HepG2 (cell line): ENCODE results near the gene ZNF548. TPM values are rescaled to one million over a fixed set of nuclear protein-coding genes. Genes with fewer than 3 reads are reported as not detected.

ENCODE experiments used
- CC2D1A ChIP-seq: sonication (generic); formaldehyde crosslinking; IDR thresholded peaks from 2 replicates; pipeline ENCODE4 v1.8.1; 2023; ENCODE audit warnings: mild to moderate bottlenecking, missing genetic modification reagents
- CCAR2 ChIP-seq: fragments of 200-400 bp; formaldehyde crosslinking; optimal IDR thresholded peaks from 2 replicates; pipeline ENCODE3; 2018; ENCODE audit warnings: low read depth, mild to moderate bottlenecking, low read length, moderate library complexity
- FOXK2 ChIP-seq: fragments of 450-650 bp; IDR thresholded peaks from 2 replicates; pipeline ENCODE4 v1.6.1; 2016
- HDAC1 ChIP-seq: sonication (generic); formaldehyde crosslinking; IDR thresholded peaks from 2 replicates; pipeline ENCODE4 v1.5.1; 2020; ENCODE audit warnings: mild to moderate bottlenecking, missing genetic modification reagents
- HMG20B ChIP-seq: conservative IDR thresholded peaks from 2 replicates; pipeline ENCODE4 v1.6.1; 2016; ENCODE audit warnings: missing genetic modification reagents, missing compliant biosample characterization
- IKZF4 ChIP-seq: sonication (generic); formaldehyde crosslinking; IDR thresholded peaks from 2 replicates; pipeline ENCODE4 v1.5.1; 2020; ENCODE audit warnings: borderline replicate concordance, mild to moderate bottlenecking, low read depth, missing genetic modification reagents; ENCODE audit errors: not compliant biosample characterization
- MED8 ChIP-seq: sonication (generic); formaldehyde crosslinking; IDR thresholded peaks from 2 replicates; pipeline ENCODE4 v1.8.1; 2023; ENCODE audit warnings: mild to moderate bottlenecking, missing genetic modification reagents; ENCODE audit not compliant: insufficient replicate concordance
- MTA3 ChIP-seq: sonication (generic); formaldehyde crosslinking; IDR thresholded peaks from 2 replicates; pipeline ENCODE4 v1.4.0; 2020; ENCODE audit warnings: missing genetic modification reagents
- POLR2G ChIP-seq: fragments of 200-400 bp; formaldehyde crosslinking; IDR thresholded peaks from 2 replicates; pipeline ENCODE4 v1.6.1; 2018; ENCODE audit warnings: mild to moderate bottlenecking, low read depth, low read length, moderate library complexity
- RAD21 ChIP-seq: fragments of 450-650 bp; formaldehyde crosslinking; IDR thresholded peaks from 2 replicates; pipeline ENCODE4 v1.5.0; 2020; ENCODE audit warnings: mild to moderate bottlenecking
- SPEN ChIP-seq: sonication (generic); formaldehyde crosslinking; IDR thresholded peaks from 2 replicates; pipeline ENCODE4 v1.5.1; 2020; ENCODE audit warnings: low read depth, mild to moderate bottlenecking, missing genetic modification reagents
- TGIF2 ChIP-seq: IDR thresholded peaks from 2 replicates; pipeline ENCODE4 v1.6.1; 2016; ENCODE audit warnings: control low read depth, missing compliant biosample characterization
- ZC3H4 ChIP-seq: sonication (generic); formaldehyde crosslinking; IDR thresholded peaks from 2 replicates; pipeline ENCODE4 v1.4.0; 2020; ENCODE audit warnings: missing genetic modification reagents, borderline replicate concordance
- ZNF234 ChIP-seq: sonication (generic); formaldehyde crosslinking; conservative IDR thresholded peaks from 2 replicates; pipeline ENCODE4 v1.5.1; 2020; ENCODE audit warnings: mild to moderate bottlenecking, missing genetic modification reagents
- ZNF329 ChIP-seq: sonication (generic); formaldehyde crosslinking; IDR thresholded peaks from 2 replicates; pipeline ENCODE4 v1.9.0; 2021; ENCODE audit warnings: low read depth, mild to moderate bottlenecking, missing genetic modification reagents
- ZNF446 ChIP-seq: sonication (generic); formaldehyde crosslinking; IDR thresholded peaks from 2 replicates; pipeline ENCODE4 v1.5.0; 2020; ENCODE audit warnings: mild to moderate bottlenecking, missing genetic modification reagents
- ZNF510 ChIP-seq: sonication (generic); formaldehyde crosslinking; IDR thresholded peaks from 2 replicates; pipeline ENCODE4 v1.4.0; 2020; ENCODE audit warnings: low read depth, mild to moderate bottlenecking, missing genetic modification reagents
- polyA plus RNA-seq, 8 experiments: library from polyadenylated mRNA; depleted of rRNA in 3 of 8; stranded (reverse) in 7 of 8; unstranded in 1 of 8; fragments of >200 nt; fragmentation: Illumina TruSeq in 4 of 8; extraction: Trizol in 4 of 8; gene quantifications; 2 replicates each; pipeline versions ENCODE4 v1.2.1 to v1.2.3, GENCODE V29; 2011 to 2016; ENCODE audit warnings: low read depth in 4 of 8, missing spikeins in 1 of 8, mixed read lengths in 1 of 8; ENCODE audit not compliant: insufficient read depth in 1 of 8
- total RNA-seq, 5 experiments: library from RNA; depleted of rRNA; stranded (reverse); fragments of >200 nt; fragmentation: Illumina TruSeq; extraction: Trizol; gene quantifications; 2 replicates each; pipeline ENCODE4 v1.2.3, GENCODE V29; 2016; ENCODE audit warnings: low read depth in 1 of 5
- TF ChIP-seq, protein P1 (sequence below): sonication (generic); formaldehyde crosslinking; IDR thresholded peaks from 2 replicates; pipeline ENCODE4 v1.5.1; 2020; ENCODE audit warnings: mild to moderate bottlenecking, missing genetic modification reagents, borderline replicate concordance
- TF ChIP-seq, protein P2 (sequence below): sonication (generic); formaldehyde crosslinking; IDR thresholded peaks from 2 replicates; pipeline ENCODE4 v1.8.1; 2023; ENCODE audit warnings: mild to moderate bottlenecking, missing genetic modification reagents, borderline replicate concordance
- TF ChIP-seq, protein P3 (sequence below): IDR thresholded peaks from 2 replicates; pipeline ENCODE4 v1.6.1; 2012; ENCODE audit warnings: low read depth, low read length, improper control_type of control experiment
- TF ChIP-seq, protein P4 (sequence below): sonication (generic); formaldehyde crosslinking; conservative IDR thresholded peaks from 2 replicates; pipeline ENCODE4 v1.8.1; 2023; ENCODE audit warnings: missing genetic modification reagents

ZNF548 gene
- total and polyA plus RNA-seq, 2 of the 13 experiments (the other 11 are each of a cell fraction or from before 2014, with no cell fraction given) = 19.6 to 24.9 TPM

DNA sequence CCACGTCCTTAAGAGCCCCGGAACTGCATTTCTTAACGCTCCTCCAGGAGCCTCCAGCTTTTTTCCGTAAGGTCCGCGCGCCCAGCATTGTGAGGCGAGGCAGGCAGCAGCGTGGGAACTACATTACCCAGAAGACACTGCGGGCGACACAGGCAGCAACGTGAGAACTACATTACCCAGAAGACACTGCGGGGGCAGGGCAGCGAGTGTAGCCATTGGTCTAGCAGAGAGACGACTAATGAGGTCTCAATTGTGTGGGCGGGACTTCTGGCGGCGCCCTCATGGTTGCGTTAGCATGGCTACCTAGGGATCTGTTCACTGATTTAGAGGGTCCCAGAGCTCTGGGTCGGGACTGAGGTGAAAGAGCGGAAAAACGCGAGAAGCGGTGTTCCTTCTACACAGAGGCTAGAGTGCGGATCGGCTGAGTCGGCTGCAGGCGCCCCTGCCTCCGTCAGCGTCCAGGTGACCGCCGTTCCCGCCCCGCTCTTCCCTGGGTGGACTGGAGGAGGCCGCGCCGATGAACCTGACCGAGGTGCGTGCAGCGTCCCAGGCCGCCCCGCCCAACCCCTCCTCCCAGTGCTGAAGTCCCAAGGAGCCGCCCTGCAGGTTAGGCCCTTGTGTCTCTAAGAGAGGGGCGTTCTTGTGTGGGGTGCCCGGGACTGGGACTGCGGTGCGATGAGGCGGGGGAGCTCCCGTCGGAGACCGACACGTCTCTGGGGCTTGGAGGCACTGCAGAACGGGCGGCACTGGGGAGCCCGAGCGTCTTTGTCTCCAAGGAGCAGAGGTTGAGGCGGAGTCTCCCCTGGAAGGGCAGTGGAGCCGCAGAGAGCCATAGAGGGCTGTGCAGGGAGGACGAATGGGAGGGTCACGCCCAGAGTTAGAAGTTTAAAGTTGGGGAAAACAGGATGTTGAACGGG is 45.7 kb downstream of the ZNF548 start, which contains the start of gene ZNF749 (continued):
- TF ChIP-seq, protein P1, sequence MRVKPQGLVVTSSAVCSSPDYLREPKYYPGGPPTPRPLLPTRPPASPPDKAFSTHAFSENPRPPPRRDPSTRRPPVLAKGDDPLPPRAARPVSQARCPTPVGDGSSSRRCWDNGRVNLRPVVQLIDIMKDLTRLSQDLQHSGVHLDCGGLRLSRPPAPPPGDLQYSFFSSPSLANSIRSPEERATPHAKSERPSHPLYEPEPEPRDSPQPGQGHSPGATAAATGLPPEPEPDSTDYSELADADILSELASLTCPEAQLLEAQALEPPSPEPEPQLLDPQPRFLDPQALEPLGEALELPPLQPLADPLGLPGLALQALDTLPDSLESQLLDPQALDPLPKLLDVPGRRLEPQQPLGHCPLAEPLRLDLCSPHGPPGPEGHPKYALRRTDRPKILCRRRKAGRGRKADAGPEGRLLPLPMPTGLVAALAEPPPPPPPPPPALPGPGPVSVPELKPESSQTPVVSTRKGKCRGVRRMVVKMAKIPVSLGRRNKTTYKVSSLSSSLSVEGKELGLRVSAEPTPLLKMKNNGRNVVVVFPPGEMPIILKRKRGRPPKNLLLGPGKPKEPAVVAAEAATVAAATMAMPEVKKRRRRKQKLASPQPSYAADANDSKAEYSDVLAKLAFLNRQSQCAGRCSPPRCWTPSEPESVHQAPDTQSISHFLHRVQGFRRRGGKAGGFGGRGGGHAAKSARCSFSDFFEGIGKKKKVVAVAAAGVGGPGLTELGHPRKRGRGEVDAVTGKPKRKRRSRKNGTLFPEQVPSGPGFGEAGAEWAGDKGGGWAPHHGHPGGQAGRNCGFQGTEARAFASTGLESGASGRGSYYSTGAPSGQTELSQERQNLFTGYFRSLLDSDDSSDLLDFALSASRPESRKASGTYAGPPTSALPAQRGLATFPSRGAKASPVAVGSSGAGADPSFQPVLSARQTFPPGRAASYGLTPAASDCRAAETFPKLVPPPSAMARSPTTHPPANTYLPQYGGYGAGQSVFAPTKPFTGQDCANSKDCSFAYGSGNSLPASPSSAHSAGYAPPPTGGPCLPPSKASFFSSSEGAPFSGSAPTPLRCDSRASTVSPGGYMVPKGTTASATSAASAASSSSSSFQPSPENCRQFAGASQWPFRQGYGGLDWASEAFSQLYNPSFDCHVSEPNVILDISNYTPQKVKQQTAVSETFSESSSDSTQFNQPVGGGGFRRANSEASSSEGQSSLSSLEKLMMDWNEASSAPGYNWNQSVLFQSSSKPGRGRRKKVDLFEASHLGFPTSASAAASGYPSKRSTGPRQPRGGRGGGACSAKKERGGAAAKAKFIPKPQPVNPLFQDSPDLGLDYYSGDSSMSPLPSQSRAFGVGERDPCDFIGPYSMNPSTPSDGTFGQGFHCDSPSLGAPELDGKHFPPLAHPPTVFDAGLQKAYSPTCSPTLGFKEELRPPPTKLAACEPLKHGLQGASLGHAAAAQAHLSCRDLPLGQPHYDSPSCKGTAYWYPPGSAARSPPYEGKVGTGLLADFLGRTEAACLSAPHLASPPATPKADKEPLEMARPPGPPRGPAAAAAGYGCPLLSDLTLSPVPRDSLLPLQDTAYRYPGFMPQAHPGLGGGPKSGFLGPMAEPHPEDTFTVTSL (CRISPR knock-in tag) = no peak
- TF ChIP-seq, protein P2, sequence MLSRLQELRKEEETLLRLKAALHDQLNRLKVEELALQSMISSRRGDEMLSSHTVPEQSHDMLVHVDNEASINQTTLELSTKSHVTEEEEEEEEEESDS (CRISPR knock-in tag) = no peak
- no peak for TF ChIP-seq FOXK2
- TF ChIP-seq IKZF4 = no peak
- TF ChIP-seq ZNF510 (CRISPR knock-in tag) = no peak
- no peak; the same call in 1 of the 2 replicates for TF ChIP-seq CC2D1A (CRISPR knock-in tag)
- TF ChIP-seq, protein P3, sequence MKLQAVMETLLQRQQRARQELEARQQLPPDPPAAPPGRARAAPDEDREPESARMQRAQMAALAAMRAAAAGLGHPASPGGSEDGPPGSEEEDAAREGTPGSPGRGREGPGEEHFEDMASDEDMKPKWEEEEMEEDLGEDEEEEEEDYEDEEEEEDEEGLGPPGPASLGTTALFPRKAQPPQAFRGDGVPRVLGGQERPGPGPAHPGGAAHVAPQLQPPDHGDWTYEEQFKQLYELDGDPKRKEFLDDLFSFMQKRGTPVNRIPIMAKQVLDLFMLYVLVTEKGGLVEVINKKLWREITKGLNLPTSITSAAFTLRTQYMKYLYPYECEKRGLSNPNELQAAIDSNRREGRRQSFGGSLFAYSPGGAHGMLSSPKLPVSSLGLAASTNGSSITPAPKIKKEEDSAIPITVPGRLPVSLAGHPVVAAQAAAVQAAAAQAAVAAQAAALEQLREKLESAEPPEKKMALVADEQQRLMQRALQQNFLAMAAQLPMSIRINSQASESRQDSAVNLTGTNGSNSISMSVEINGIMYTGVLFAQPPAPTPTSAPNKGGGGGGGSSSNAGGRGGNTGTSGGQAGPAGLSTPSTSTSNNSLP = no peak; the same call in 1 of the 2 replicates
- TF ChIP-seq POLR2G = peak; percentile 90
- no peak for TF ChIP-seq ZNF234 (CRISPR knock-in tag)
- TF ChIP-seq ZNF446 (CRISPR knock-in tag) = no peak
- 0 out of 2 replicates have a peak, but pooled peaks have one; percentile 21 for TF ChIP-seq ZNF329
- TF ChIP-seq SPEN (CRISPR knock-in tag) = peak; percentile 47
- TF ChIP-seq RAD21 (CRISPR knock-in tag) = 0 out of 2 replicates have a peak, but pooled peaks have one; percentile 15
- no peak for TF ChIP-seq HMG20B
- peak; percentile 48 for TF ChIP-seq MED8 (CRISPR knock-in tag)
- TF ChIP-seq TGIF2 (CRISPR knock-in tag) = 0 out of 2 replicates have a peak, but pooled peaks have one; percentile 15
- no peak for TF ChIP-seq CCAR2
- TF ChIP-seq, protein P4, sequence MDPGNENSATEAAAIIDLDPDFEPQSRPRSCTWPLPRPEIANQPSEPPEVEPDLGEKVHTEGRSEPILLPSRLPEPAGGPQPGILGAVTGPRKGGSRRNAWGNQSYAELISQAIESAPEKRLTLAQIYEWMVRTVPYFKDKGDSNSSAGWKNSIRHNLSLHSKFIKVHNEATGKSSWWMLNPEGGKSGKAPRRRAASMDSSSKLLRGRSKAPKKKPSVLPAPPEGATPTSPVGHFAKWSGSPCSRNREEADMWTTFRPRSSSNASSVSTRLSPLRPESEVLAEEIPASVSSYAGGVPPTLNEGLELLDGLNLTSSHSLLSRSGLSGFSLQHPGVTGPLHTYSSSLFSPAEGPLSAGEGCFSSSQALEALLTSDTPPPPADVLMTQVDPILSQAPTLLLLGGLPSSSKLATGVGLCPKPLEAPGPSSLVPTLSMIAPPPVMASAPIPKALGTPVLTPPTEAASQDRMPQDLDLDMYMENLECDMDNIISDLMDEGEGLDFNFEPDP (CRISPR knock-in tag) = no peak
- no peak for TF ChIP-seq MTA3
- no peak for TF ChIP-seq ZC3H4 (CRISPR knock-in tag)
- peak; percentile 69; the same call in 1 of the 2 replicates for TF ChIP-seq HDAC1
